ENCODE results near the gene MAVS. TPM values are rescaled to one million over a fixed set of nuclear protein-coding genes. Genes with fewer than 3 reads are reported as not detected.

The MAVS gene
- total RNA-seq, 4 donors from 2014 or later: 70.3 to 104 (median 81.8) TPM

- intact Hi-C loops (cut with DNase I; ENCODE audit: low total_unique reads) (no loop called here), in situ Hi-C loops (cut with MboI; ENCODE audit: low pct_ligation_motif_present in 1 of 4, low pct_unique_long_range_greater_than_20kb in 1 of 4, low sequenced_read_pairs in 3 of 4) (no loop called here)
- no peak for DNase-seq
- Histone ChIP-seq H3K36me3 (peaks cover 0 to 12% (median 0%) of the 10 kb centered on the region in 4 donors), H3K27ac (no peak overlapping the region), H3K9me3 (no peaks in the 10 kb centered on the region), H3K4me1 (peaks cover 26 to 58% (median 47%) of the 10 kb centered on the region in 4 donors), H3K4me3 (no peak overlapping the region), H3K27me3 (no peaks in the 10 kb centered on the region)
- 95% methylated on average over 13 of the region's 13 CpGs; no CpG with 5 or more reads in 1 of the 2 donors for WGBS, 2 donors (ENCODE audit: low coverage in 1 of 2)
- TF ChIP-seq POLR2AphosphoS5 (IDR thresholded peaks at IDR 0.05) (no peak), EP300 (IDR thresholded peaks at IDR 0.05; ENCODE audit: low read depth) (no peak), POLR2A (IDR thresholded peaks at IDR 0.05) (no peak)
Observed at GRCh38 chr20:3801846-3802245, 44.8 kb upstream of the MAVS start.

GRCh38 chr20:3802524-3803239, 44.0 kb upstream of the MAVS start:
- no peaks in the 10 kb centered on the region for H3K27me3 ChIP-seq
- TF ChIP-seq CTCF (IDR thresholded peaks at IDR 0.05) (no peak), POLR2AphosphoS5 (IDR thresholded peaks at IDR 0.05) (no peak), EP300 (IDR thresholded peaks at IDR 0.05; ENCODE audit: low read depth) (no peak), POLR2A (IDR thresholded peaks at IDR 0.05) (no peak)
- DNase-seq: no peak
- H3K9me3 ChIP-seq: no peaks in the 10 kb centered on the region
- H3K4me3 ChIP-seq: no peak overlapping the region
- 88 to 92% methylated on average over 6 to 11 of the region's 11 CpGs for WGBS, 2 donors (ENCODE audit: low coverage in 1 of 2)
- intact Hi-C loops (cut with DNase I; ENCODE audit: low total_unique reads): no loop called here
- in situ Hi-C loops (cut with MboI; ENCODE audit: low pct_ligation_motif_present in 1 of 4, low pct_unique_long_range_greater_than_20kb in 1 of 4, low sequenced_read_pairs in 3 of 4): no loop called here
- peaks cover 0 to 12% (median 0%) of the 10 kb centered on the region in 4 donors for H3K36me3 ChIP-seq
- peaks cover 29 to 58% (median 47%) of the 10 kb centered on the region in 4 donors for H3K4me1 ChIP-seq
- H3K27ac ChIP-seq: no peak overlapping the region

GRCh38 chr20:3803289-3803688, 43.3 kb upstream of the MAVS start:
- Histone ChIP-seq H3K36me3 (peaks cover 0 to 12% (median 0%) of the 10 kb centered on the region in 4 donors), H3K4me1 (peaks cover 28 to 58% (median 47%) of the 10 kb centered on the region in 4 donors), H3K9me3 (no peaks in the 10 kb centered on the region), H3K27me3 (no peaks in the 10 kb centered on the region), H3K4me3 (no peak overlapping the region), H3K27ac (no peak overlapping the region)
- no peak for DNase-seq
- TF ChIP-seq EP300 (IDR thresholded peaks at IDR 0.05; ENCODE audit: low read depth) (no peak), POLR2AphosphoS5 (IDR thresholded peaks at IDR 0.05) (no peak), POLR2A (IDR thresholded peaks at IDR 0.05) (no peak), CTCF (IDR thresholded peaks at IDR 0.05) (no peak)
- intact Hi-C loops (cut with DNase I; ENCODE audit: low total_unique reads): no loop called here
- 96% methylated on average over 13 of the region's 14 CpGs; no CpG with 5 or more reads in 1 of the 2 donors for WGBS, 2 donors (ENCODE audit: low coverage in 1 of 2)
- in situ Hi-C loops (cut with MboI; ENCODE audit: low pct_ligation_motif_present in 1 of 4, low pct_unique_long_range_greater_than_20kb in 1 of 4, low sequenced_read_pairs in 3 of 4): no loop called here

GRCh38 chr20:3803854-3804253, 42.8 kb upstream of the MAVS start:
- no peaks in the 10 kb centered on the region for H3K27me3 ChIP-seq
- peaks cover 30 to 58% (median 47%) of the 10 kb centered on the region in 4 donors for H3K4me1 ChIP-seq
- H3K36me3 ChIP-seq: peaks cover 0 to 12% (median 0%) of the 10 kb centered on the region in 4 donors
- no peak for DNase-seq
- no peak overlapping the region for H3K27ac ChIP-seq
- TF ChIP-seq POLR2AphosphoS5 (IDR thresholded peaks at IDR 0.05) (no peak), CTCF (IDR thresholded peaks at IDR 0.05) (no peak), EP300 (IDR thresholded peaks at IDR 0.05; ENCODE audit: low read depth) (no peak), POLR2A (IDR thresholded peaks at IDR 0.05) (no peak)
- intact Hi-C loops (cut with DNase I; ENCODE audit: low total_unique reads): no loop called here
- in situ Hi-C loops (cut with MboI; ENCODE audit: low pct_ligation_motif_present in 1 of 4, low pct_unique_long_range_greater_than_20kb in 1 of 4, low sequenced_read_pairs in 3 of 4): no loop called here
- H3K4me3 ChIP-seq: no peak overlapping the region
- no peaks in the 10 kb centered on the region for H3K9me3 ChIP-seq
- 50 to 94% methylated on average over 1 to 6 of the region's 6 CpGs for WGBS, 2 donors (ENCODE audit: low coverage in 1 of 2)

All from transverse colon (tissue), 4 donors.